ENCODE data around the gene NPAS2. TPM values are rescaled to one million over a fixed set of nuclear protein-coding genes. Genes with fewer than 3 reads are reported as not detected.
A peak's percentile ranks its signal among the peaks of the same experiment; 100 is the strongest.

NPAS2 gene
- total RNA-seq, 1 donor from 2014 or later: 8.3 TPM

GRCh38 chr2:100793982-100794381 is 26.0 kb upstream of the NPAS2 start:
- DNase-seq: no peak

- no peak for DNase-seq
These were observed 23.3 kb upstream of the NPAS2 start for GRCh38 chr2:100796499-100797100.

GRCh38 chr2:100799686-100800085 is 20.3 kb upstream of the NPAS2 start:
- DNase-seq: peak; percentile 64

- no peak for DNase-seq
These were observed 19.0 kb upstream of the NPAS2 start for GRCh38 chr2:100800915-100801314.

- DNase-seq: no peak
These were observed 18.5 kb upstream of the NPAS2 start for GRCh38 chr2:100801402-100801801.

- no peak for DNase-seq
These were observed 17.9 kb upstream of the NPAS2 start for GRCh38 chr2:100802066-100802465.

GRCh38 chr2:100803334-100803733 is 16.6 kb upstream of the NPAS2 start:
- DNase-seq: no peak

GRCh38 chr2:100806550-100806949 is 13.4 kb upstream of the NPAS2 start:
- DNase-seq: no peak

GRCh38 chr2:100807707-100808106 is 12.2 kb upstream of the NPAS2 start:
- DNase-seq: no peak

GRCh38 chr2:100808582-100808981 is 11.4 kb upstream of the NPAS2 start:
- DNase-seq: no peak

- DNase-seq: no peak
These were observed 10.4 kb upstream of the NPAS2 start for GRCh38 chr2:100809506-100809905.

- DNase-seq: no peak
These were observed 9.3 kb upstream of the NPAS2 start for GRCh38 chr2:100810603-100811145.

GRCh38 chr2:100812116-100812515 is 7.8 kb upstream of the NPAS2 start:
- no peak for DNase-seq

- DNase-seq: no peak
These were observed 7.4 kb upstream of the NPAS2 start for GRCh38 chr2:100812573-100812972.

GRCh38 chr2:100813527-100813926 is 6.4 kb upstream of the NPAS2 start:
- DNase-seq: peak; percentile 73

- DNase-seq: no peak
These were observed 5.9 kb upstream of the NPAS2 start for GRCh38 chr2:100814043-100814442.

- DNase-seq: no peak
These were observed 5.5 kb upstream of the NPAS2 start for GRCh38 chr2:100814453-100814852.

- DNase-seq: no peak
These were observed 2.5 kb upstream of the NPAS2 start for GRCh38 chr2:100817388-100817985.

- no peak for DNase-seq
These were observed 1.8 kb upstream of the NPAS2 start for GRCh38 chr2:100818003-100818605.

GRCh38 chr2:100818606-100819369 is 1.2 kb upstream of the NPAS2 start:
- peak; percentile 79 for DNase-seq

GRCh38 chr2:100820273-100820522 is 259 bp downstream of the NPAS2 start:
- no peak for DNase-seq

GRCh38 chr2:100820523-100821254 is 750 bp downstream of the NPAS2 start:
- DNase-seq: peak; percentile 10

Measured in dermis blood vessel endothelial cell (primary cell).